ENCODE data around the gene WDR17.

WDR17 gene

DNA sequence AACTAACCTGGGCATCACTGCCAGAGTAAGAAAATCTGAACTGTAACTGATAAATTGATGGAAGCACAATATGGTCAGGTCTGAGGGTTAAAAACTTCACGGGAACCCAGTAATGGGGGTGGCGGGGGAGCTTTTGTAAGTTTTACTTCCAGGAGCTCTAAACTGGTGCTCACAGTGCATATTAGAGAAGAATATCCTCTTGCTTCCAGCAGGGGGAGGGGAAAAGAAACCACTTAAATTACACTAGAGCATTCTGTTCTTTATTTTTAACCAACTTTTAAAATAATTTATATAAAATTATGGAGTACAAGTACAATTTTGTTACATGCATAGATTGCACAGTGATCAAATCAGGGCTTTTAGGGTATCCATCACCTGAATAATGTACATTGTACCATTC is 33.7 kb downstream of the WDR17 start:
- no peak overlapping the region for H3K4me3 ChIP-seq (ENCODE audit: low read depth, low read length)
- DNase-seq (ENCODE audit: low read depth), result no peak
- no peak for TF ChIP-seq MYC (IDR thresholded peaks at IDR 0.05; ENCODE audit: low read depth, low read length)
- TF ChIP-seq POLR2A (IDR thresholded peaks at IDR 0.05; ENCODE audit: extremely low read depth, insufficient read length), result no peak
- TF ChIP-seq, protein P1, sequence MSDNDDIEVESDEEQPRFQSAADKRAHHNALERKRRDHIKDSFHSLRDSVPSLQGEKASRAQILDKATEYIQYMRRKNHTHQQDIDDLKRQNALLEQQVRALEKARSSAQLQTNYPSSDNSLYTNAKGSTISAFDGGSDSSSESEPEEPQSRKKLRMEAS (IDR thresholded peaks at IDR 0.05; ENCODE audit: low read depth, low read length), result no peak
- TF ChIP-seq, protein P2, sequence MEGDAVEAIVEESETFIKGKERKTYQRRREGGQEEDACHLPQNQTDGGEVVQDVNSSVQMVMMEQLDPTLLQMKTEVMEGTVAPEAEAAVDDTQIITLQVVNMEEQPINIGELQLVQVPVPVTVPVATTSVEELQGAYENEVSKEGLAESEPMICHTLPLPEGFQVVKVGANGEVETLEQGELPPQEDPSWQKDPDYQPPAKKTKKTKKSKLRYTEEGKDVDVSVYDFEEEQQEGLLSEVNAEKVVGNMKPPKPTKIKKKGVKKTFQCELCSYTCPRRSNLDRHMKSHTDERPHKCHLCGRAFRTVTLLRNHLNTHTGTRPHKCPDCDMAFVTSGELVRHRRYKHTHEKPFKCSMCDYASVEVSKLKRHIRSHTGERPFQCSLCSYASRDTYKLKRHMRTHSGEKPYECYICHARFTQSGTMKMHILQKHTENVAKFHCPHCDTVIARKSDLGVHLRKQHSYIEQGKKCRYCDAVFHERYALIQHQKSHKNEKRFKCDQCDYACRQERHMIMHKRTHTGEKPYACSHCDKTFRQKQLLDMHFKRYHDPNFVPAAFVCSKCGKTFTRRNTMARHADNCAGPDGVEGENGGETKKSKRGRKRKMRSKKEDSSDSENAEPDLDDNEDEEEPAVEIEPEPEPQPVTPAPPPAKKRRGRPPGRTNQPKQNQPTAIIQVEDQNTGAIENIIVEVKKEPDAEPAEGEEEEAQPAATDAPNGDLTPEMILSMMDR (IDR thresholded peaks at IDR 0.05; ENCODE audit: low read depth, low read length), result no peak

DNA sequence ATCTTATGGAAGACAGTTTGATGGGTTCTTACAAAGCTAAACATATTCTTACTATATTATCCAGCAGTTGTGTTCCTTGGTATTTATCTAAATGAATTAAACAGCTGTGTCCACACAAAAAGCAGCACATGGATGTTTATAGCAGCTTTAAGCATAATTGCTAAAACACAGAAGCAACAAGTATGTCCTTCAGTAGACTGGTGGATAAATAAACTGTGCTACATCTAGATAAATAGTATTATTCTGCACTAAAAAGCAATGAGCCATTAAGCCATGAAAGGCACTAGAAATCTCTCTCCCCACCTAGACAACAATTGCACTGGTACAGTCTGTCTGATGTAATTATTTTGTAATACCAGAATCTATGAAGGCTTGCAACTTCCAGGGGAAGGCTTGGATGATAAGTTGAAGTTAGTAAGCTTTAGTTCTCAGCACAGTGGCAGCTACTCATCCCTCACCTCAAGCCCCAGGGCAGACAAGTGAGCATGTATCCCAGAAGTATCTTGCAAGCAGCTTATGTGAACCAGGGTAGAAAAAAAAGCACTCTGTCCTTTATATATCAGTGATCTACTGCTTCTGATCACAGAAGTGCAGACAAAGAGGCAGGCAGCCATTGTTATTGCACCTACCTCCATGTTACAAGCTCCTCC is 36.9 kb downstream of the WDR17 start:
- TF ChIP-seq MYC (IDR thresholded peaks at IDR 0.05; ENCODE audit: low read depth, low read length) (no peak), POLR2A (IDR thresholded peaks at IDR 0.05; ENCODE audit: extremely low read depth, insufficient read length) (no peak)
- TF ChIP-seq, protein P2 (IDR thresholded peaks at IDR 0.05; ENCODE audit: low read depth, low read length), result no peak
- TF ChIP-seq, protein P1 (IDR thresholded peaks at IDR 0.05; ENCODE audit: low read depth, low read length), result no peak
- H3K4me3 ChIP-seq (ENCODE audit: low read depth, low read length), result no peak overlapping the region
- no peak for DNase-seq (ENCODE audit: low read depth)

DNA sequence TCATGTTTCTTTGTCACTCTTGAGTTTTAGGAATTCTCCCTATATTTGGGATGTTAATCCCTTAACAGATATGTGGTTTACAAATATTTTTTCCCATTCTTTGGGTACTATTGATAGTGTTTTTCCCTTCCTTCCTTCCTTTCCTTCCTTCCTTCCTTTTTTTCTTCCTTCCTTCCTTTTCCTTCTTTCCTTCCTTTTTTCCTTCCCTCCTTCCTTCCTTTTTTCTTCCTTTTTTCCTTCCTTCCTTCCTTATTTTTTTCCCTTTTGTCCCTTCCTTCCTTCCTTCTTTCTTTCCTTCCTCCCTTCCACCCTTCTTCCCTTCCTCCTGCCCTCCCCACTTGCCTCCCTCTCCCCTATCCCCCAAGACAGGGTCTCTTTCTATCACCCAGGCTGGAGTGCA is 42.1 kb downstream of the WDR17 start:
- no peak overlapping the region for H3K4me3 ChIP-seq (ENCODE audit: low read depth, low read length)
- DNase-seq (ENCODE audit: low read depth), result no peak
- TF ChIP-seq, protein P2 (IDR thresholded peaks at IDR 0.05; ENCODE audit: low read depth, low read length), result no peak
- TF ChIP-seq MYC (IDR thresholded peaks at IDR 0.05; ENCODE audit: low read depth, low read length) (no peak), POLR2A (IDR thresholded peaks at IDR 0.05; ENCODE audit: extremely low read depth, insufficient read length) (no peak)
- TF ChIP-seq, protein P1 (IDR thresholded peaks at IDR 0.05; ENCODE audit: low read depth, low read length), result no peak

DNA sequence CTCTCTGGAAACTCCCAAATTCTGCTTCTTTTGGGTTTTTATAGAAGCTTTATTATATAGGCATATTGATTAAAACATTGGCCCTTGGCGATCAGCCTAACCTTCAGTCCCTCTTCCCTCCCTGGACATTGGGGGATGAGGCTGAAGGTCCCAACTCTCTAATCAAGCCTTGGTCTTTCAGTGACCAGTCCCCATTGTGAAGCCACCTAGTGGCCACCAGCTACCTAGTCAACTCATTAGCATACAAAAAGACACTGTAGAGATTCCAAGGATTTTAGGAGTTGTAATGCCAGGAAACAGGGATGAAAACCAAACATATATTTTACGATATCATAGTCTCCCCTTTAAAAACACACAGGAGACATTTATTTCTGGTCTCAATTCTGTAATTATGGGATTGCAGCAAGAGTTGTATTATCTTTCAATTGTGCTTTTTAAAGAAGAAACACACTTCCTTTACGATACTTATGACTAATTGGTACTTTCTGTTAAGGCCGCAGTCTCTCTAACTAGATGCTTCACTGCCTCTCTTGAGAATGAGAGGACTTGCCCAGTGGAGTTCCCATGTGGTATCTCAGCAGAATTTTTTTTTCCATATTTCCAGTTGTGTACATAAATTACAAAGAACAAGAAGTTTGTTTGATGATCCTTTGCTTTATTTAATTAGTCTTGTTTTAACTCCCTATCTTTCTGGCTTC is 58.2 kb downstream of the WDR17 start:
- DNase-seq (ENCODE audit: low read depth), result peak; percentile 9
- TF ChIP-seq POLR2A (IDR thresholded peaks at IDR 0.05; ENCODE audit: extremely low read depth, insufficient read length), result no peak
- TF ChIP-seq, protein P2 (IDR thresholded peaks at IDR 0.05; ENCODE audit: low read depth, low read length), result peak; percentile 65
- TF ChIP-seq MYC (IDR thresholded peaks at IDR 0.05; ENCODE audit: low read depth, low read length), result no peak

DNA sequence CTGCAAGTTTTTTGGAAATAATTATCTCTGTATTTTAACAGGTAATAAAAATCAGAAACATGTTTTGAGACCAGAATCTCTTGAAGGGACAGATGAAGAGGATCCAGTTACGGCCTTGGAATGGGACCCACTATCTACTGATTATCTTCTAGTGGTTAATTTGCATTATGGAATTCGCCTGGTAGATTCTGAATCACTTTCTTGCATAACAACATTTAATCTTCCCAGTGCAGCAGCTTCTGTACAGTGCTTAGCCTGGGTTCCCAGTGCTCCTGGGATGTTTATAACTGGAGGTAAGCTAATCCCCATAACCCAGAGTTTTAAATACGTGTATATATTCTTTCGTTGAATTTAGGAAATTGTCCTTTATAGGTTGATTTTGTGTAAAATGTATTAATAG is 59.4 kb downstream of the WDR17 start:
- H3K4me3 ChIP-seq (ENCODE audit: low read depth, low read length), result no peak overlapping the region
- TF ChIP-seq, protein P1 (IDR thresholded peaks at IDR 0.05; ENCODE audit: low read depth, low read length), result no peak
- TF ChIP-seq POLR2A (IDR thresholded peaks at IDR 0.05; ENCODE audit: extremely low read depth, insufficient read length), result no peak
- no peak for TF ChIP-seq MYC (IDR thresholded peaks at IDR 0.05; ENCODE audit: low read depth, low read length)
- TF ChIP-seq, protein P2 (IDR thresholded peaks at IDR 0.05; ENCODE audit: low read depth, low read length), result no peak
- no peak for DNase-seq (ENCODE audit: low read depth)

More for the DNA sequence above, 58.2 kb downstream of the WDR17 start:
- H3K4me3 ChIP-seq (ENCODE audit: low read depth, low read length), result no peak overlapping the region
